T-cell (primary cell): ENCODE measurements around the gene CPPED1. TPM values are rescaled to one million over a fixed set of nuclear protein-coding genes. Genes with fewer than 3 reads are reported as not detected.

Experiments used
- ATAC-seq, 4 experiments: fragments of 200-7000 bp in 3 of 4; fragments of 150-1000 bp in 1 of 4; cut with Tn5 transposase; replicated peaks in 1 of 4; 1 replicate in 3 of 4; 2 replicates in 1 of 4; pipeline ENCODE4 v1.10.0; 2021; ENCODE audit warnings: moderate library complexity in 3 of 4, mild to moderate bottlenecking in 2 of 4, moderate number of reproducible peaks in 1 of 4
- CTCF ChIA-PET, 2 donors: fragments of 300-600 bp; sonication (Branson Sonifier 250); formaldehyde crosslinking; loops; one replicate each; lab custom pipeline; 2022; ENCODE audit warnings: antibody characterized with exemption in 2 of 2; lab: Charles Lee
- POLR2A ChIA-PET, 2 donors: fragments of 300-600 bp; sonication (Branson Sonifier 250); formaldehyde crosslinking; loops; one replicate each; lab custom pipeline; 2022; ENCODE audit warnings: antibody characterized with exemption in 2 of 2; lab: Charles Lee
- DNase-seq, 35 experiments: peaks; one replicate each; pipeline versions ENCODE4 v3.0.0 to v3.0.0-alpha.2; 2013 to 2023
- H3K27ac ChIP-seq: one replicate; pipeline ENCODE4 v1.5.1; 2013; ENCODE audit warnings: low read length
- H3K27me3 ChIP-seq, 2 experiments: replicated peaks in 1 of 2; 1 replicate in 1 of 2; 2 replicates in 1 of 2; pipeline versions ENCODE4 v1.6.1 to v1.7.0; 2013; ENCODE audit warnings: low read length in 1 of 2, mixed read lengths in 1 of 2; ENCODE audit not compliant: control insufficient read depth in 2 of 2, insufficient read depth in 2 of 2; ENCODE audit errors: extremely low read depth in 1 of 2
- H3K36me3 ChIP-seq, 2 donors: 1 replicate in 1 of 2; 2 replicates in 1 of 2; pipeline versions ENCODE4 v1.6.1 to v1.7.0; 2013; ENCODE audit warnings: low read length in 1 of 2; ENCODE audit not compliant: control insufficient read depth in 2 of 2, insufficient read depth in 1 of 2; ENCODE audit errors: extremely low read depth in 1 of 2
- H3K4me1 ChIP-seq, 2 experiments: 1 replicate in 1 of 2; 2 replicates in 1 of 2; pipeline versions ENCODE4 v1.6.1 to v1.7.0; 2013; ENCODE audit warnings: low read length in 2 of 2, mixed read lengths in 1 of 2; ENCODE audit not compliant: insufficient read depth in 2 of 2, control insufficient read depth in 1 of 2; ENCODE audit errors: extremely low read depth in 1 of 2
- H3K4me3 ChIP-seq, 2 donors: 1 replicate in 1 of 2; 2 replicates in 1 of 2; pipeline versions ENCODE4 v1.5.1 to v1.7.0; 2013; ENCODE audit warnings: mild to moderate bottlenecking in 2 of 2, low read length in 1 of 2, moderate library complexity in 1 of 2; ENCODE audit not compliant: control insufficient read depth in 1 of 2; ENCODE audit errors: extremely low read depth in 1 of 2
- H3K9me3 ChIP-seq: 2 replicates; pipeline ENCODE4 v1.7.0; 2013
- H3K27ac Mint-ChIP-seq, 2 donors: one replicate each; pipeline ENCODE4 v1.8.0; 2020 to 2021; ENCODE audit warnings: mild to moderate bottlenecking in 2 of 2, mixed read lengths in 2 of 2
- H3K27me3 Mint-ChIP-seq, 2 donors: one replicate each; pipeline ENCODE4 v1.8.0; 2021 to 2022; ENCODE audit warnings: mixed read lengths in 2 of 2
- H3K36me3 Mint-ChIP-seq: one replicate; pipeline ENCODE4 v1.8.0; 2021; ENCODE audit warnings: mixed read lengths
- H3K4me1 Mint-ChIP-seq, 3 donors: one replicate each; pipeline ENCODE4 v1.8.0; 2020 to 2022; ENCODE audit warnings: mixed read lengths in 3 of 3, mild to moderate bottlenecking in 1 of 3
- H3K4me3 Mint-ChIP-seq, 3 donors: one replicate each; pipeline ENCODE4 v1.8.0; 2020 to 2022; ENCODE audit warnings: mild to moderate bottlenecking in 3 of 3, mixed read lengths in 3 of 3, moderate library complexity in 3 of 3
- H3K9me3 Mint-ChIP-seq, 3 donors: one replicate each; pipeline ENCODE4 v1.8.0; 2020 to 2022; ENCODE audit warnings: mixed read lengths in 3 of 3
- WGBS: methylation state at CpG from one replicate; pipeline ENCODE4 v1.1.5; 2013; ENCODE audit warnings: missing lambda C conversion rate; ENCODE audit not compliant: insufficient coverage; 5-methylcytosine and 5-hydroxymethylcytosine counted together
- total RNA-seq, 35 experiments: library from RNA in 6 of 35; stranded (reverse) in 6 of 35; fragments of 120-200 nt in 1 of 35; gene quantifications; one replicate each; pipeline versions ENCODE4 v1.2.1 to v1.2.4 and lab custom pipeline; 2013 to 2026

Gene CPPED1
- total RNA-seq, 5 donors from 2014 or later (not counting 1 experiment from before 2014, with no cell fraction given), result 2.9 to 9.2 (median 7.5) TPM

DNA sequence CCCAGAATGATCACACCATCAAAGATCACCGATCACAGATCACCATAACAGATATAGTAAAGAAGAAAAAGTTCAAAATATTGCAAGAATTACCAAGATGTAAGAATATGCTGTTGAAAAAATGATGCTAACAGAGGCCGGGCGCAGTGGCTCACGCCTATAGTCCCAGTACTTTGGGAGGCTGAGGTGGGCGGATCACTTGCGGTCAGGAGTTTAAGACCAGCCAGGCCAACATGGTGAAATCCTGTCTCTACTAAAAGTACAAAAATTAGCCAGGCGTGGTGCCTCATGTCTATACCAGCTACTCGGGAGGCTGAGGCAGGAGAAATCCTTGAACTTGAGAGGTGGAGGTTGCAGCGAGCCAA lies 53.2 kb downstream of the CPPED1 start:
- Mint-ChIP-seq H3K9me3 (peaks cover 0 to 3% (median 1%) of the 10 kb centered on the region in 3 donors), H3K4me1 (peaks cover 11 to 15% (median 15%) of the 10 kb centered on the region in 3 donors), H3K36me3 (peaks cover 13% of the 10 kb centered on the region), H3K27ac (peak overlapping the region in 1 of 2 donors; percentile 16), H3K27me3 (no peaks in the 10 kb centered on the region), H3K4me3 (peak overlapping the region in 1 of 3 donors; percentile 36)
- CTCF ChIA-PET, result no interaction called here
- 80% methylated on average over 1 of the region's 9 CpGs for WGBS
- no peak overlapping the region for H3K4me3 ChIP-seq
- POLR2A ChIA-PET, result no interaction called here
- H3K9me3 ChIP-seq, result no peaks in the 10 kb centered on the region
- H3K27ac ChIP-seq, result no peak overlapping the region
- ATAC-seq (no peak), DNase-seq (no peak)
- H3K36me3 ChIP-seq, result no peaks in the 10 kb centered on the region
- peaks cover 0 to 6% of the 10 kb centered on the region in 2 experiments for H3K4me1 ChIP-seq
- H3K27me3 ChIP-seq, result no peaks in the 10 kb centered on the region

DNA sequence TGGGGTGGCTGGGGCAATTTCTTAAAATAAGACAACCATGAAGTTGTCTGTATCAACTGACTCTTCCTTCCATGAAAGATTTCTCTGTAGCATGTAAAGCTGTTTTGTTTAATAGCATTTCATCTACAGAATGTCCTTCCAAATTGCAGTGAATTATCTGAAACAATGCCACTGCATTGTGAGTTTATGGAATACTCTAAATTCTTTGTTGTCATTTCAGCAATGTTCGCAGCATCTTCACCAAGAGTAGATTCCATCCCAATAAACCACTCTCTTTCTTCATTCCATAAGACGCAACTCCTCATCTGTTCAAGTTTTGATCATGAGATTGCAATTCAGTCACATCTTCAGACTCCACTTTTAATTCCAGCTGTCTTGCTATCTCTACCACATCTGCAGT lies 54.6 kb downstream of the CPPED1 start:
- Mint-ChIP-seq H3K36me3 (peaks cover 24% of the 10 kb centered on the region), H3K27ac (no peak overlapping the region), H3K4me1 (peaks cover 11 to 15% (median 15%) of the 10 kb centered on the region in 3 donors), H3K4me3 (no peak overlapping the region), H3K27me3 (no peaks in the 10 kb centered on the region), H3K9me3 (peaks cover 7 to 16% (median 11%) of the 10 kb centered on the region in 3 donors)
- no peaks in the 10 kb centered on the region for H3K27me3 ChIP-seq
- CTCF ChIA-PET, result no interaction called here
- DNase-seq (no peak), ATAC-seq (no peak)
- H3K4me1 ChIP-seq, result peaks cover 0 to 6% of the 10 kb centered on the region in 2 experiments
- POLR2A ChIA-PET, result interaction anchor here in 1 of 2 donors (0.6 kb wide), 1 partner anchor 60 kb away, joined by 6 read pairs; no protein-coding TSS in a partner anchor
- WGBS, result 97% methylated on average over 2 of the region's 2 CpGs
- H3K4me3 ChIP-seq, result no peak overlapping the region
- H3K27ac ChIP-seq, result no peak overlapping the region
- no peaks in the 10 kb centered on the region for H3K9me3 ChIP-seq
- no peaks in the 10 kb centered on the region for H3K36me3 ChIP-seq

DNA sequence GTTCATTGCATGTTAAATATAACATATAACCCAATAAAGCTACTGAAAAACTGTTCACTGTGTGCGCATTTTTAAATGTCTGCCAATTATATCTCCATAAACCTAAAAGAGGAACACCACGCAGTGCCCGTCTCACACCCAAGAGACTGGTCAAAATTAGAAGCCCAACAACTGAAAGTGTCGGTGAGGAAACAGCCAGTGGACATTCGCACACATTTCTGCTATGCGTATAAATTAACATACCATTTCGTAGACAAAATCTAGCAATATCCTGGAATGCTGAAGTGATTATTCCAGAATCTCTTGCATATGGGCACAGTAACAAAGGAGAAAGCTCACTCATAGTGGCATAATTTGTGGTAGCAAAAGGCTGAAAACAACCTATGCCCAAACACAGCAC lies 55.9 kb downstream of the CPPED1 start:
- Mint-ChIP-seq H3K4me3 (no peak overlapping the region), H3K27me3 (no peaks in the 10 kb centered on the region), H3K27ac (no peak overlapping the region), H3K36me3 (peaks cover 29% of the 10 kb centered on the region), H3K4me1 (peaks cover 11 to 15% (median 15%) of the 10 kb centered on the region in 3 donors), H3K9me3 (peaks cover 7 to 21% (median 11%) of the 10 kb centered on the region in 3 donors)
- peaks cover 0 to 6% of the 10 kb centered on the region in 2 experiments for H3K4me1 ChIP-seq
- 100% methylated on average over 2 of the region's 7 CpGs for WGBS
- DNase-seq (no peak), ATAC-seq (no peak)
- H3K36me3 ChIP-seq, result no peaks in the 10 kb centered on the region
- no peaks in the 10 kb centered on the region for H3K27me3 ChIP-seq
- ChIA-PET CTCF (no interaction called here), POLR2A (no interaction called here)
- H3K9me3 ChIP-seq, result no peaks in the 10 kb centered on the region
- no peak overlapping the region for H3K27ac ChIP-seq
- H3K4me3 ChIP-seq, result no peak overlapping the region

DNA sequence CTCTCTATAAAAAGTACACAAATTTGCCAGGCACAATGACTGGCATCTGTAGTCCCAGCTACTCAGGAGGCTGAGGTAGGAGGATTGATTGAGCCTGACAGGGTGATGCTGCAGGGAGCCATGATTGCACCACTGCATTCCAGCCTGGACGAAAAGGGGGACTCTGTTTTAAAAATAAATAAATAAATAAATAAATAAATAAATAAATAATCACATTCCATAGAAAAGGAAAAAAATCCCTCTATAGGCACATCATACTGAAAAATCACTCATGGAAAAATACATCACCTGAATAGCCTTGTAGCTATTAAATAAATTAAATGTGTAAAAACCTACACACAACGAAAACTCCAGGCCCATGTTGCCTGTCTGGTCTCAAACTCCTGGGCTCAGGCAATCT lies 56.4 kb downstream of the CPPED1 start:
- Mint-ChIP-seq H3K27ac (no peak overlapping the region), H3K36me3 (peaks cover 32% of the 10 kb centered on the region), H3K4me1 (peaks cover 11 to 15% (median 15%) of the 10 kb centered on the region in 3 donors), H3K27me3 (no peaks in the 10 kb centered on the region), H3K9me3 (peaks cover 7 to 21% (median 11%) of the 10 kb centered on the region in 3 donors), H3K4me3 (no peak overlapping the region)
- no peaks in the 10 kb centered on the region for H3K9me3 ChIP-seq
- peaks cover 0 to 6% of the 10 kb centered on the region in 2 experiments for H3K4me1 ChIP-seq
- H3K36me3 ChIP-seq, result no peaks in the 10 kb centered on the region
- no peak overlapping the region for H3K4me3 ChIP-seq
- DNase-seq, result no peak
- ChIA-PET POLR2A (no interaction called here), CTCF (no interaction called here)
- ATAC-seq, result no peak
- no CpG with 5 or more reads among the region's 2 CpGs for WGBS
- no peak overlapping the region for H3K27ac ChIP-seq
- no peaks in the 10 kb centered on the region for H3K27me3 ChIP-seq

DNA sequence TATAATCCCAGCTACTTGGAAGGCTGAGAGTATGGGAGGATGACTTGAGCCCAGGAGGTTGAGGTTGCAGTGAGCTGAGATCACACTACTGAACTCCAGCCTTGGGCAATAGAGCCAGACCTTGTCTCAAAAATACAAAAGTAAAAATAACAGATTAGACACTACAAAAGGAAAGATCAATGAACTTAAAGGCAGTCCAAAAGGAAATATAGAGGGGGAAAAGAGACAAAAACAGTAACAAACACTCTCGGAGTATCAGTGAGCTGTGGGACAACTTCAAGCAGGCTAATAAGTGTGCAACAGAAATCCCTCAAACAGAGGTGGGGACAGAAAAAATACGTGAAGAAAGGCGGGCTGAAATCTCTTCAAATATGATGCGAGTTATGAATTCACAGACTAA lies 58.8 kb downstream of the CPPED1 start:
- Histone ChIP-seq H3K9me3 (no peaks in the 10 kb centered on the region), H3K27ac (no peak overlapping the region), H3K36me3 (peaks cover 0 to under 1% of the 10 kb centered on the region in 2 donors), H3K4me3 (no peak overlapping the region), H3K27me3 (no peaks in the 10 kb centered on the region), H3K4me1 (peaks cover 0 to 3% of the 10 kb centered on the region in 2 experiments)
- no peaks in the 10 kb centered on the region for H3K27me3 Mint-ChIP-seq
- H3K27ac Mint-ChIP-seq, result no peak overlapping the region
- ChIA-PET POLR2A (no interaction called here), CTCF (no interaction called here)
- WGBS, result 100% methylated on average over 1 of the region's 4 CpGs
- ATAC-seq (no peak), DNase-seq (no peak)
- peaks cover 7 to 22% (median 11%) of the 10 kb centered on the region in 3 donors for H3K9me3 Mint-ChIP-seq
- H3K4me1 Mint-ChIP-seq, result peaks cover 6 to 9% (median 7%) of the 10 kb centered on the region in 3 donors
- no peak overlapping the region for H3K4me3 Mint-ChIP-seq
- H3K36me3 Mint-ChIP-seq, result peaks cover 43% of the 10 kb centered on the region

DNA sequence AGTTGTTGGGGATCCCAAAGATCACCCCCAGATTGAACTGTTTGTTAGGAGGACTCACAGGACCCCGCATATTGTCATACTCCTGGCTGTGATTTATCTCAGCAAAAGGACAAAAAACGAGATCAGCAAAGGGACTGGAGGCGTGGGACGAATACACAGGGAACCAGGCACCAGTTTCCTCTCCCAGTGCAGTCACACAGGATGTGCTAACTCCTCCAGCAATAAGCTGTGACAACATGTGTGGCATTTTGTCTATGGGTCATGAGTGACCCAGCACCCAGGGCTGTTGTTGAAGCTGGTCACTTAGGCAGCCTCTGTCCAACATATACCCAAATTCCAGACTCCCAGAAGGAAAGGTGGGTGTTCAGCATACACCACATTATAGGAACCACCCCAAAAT lies 60.9 kb downstream of the CPPED1 start:
- Mint-ChIP-seq H3K4me1 (no peaks in the 10 kb centered on the region), H3K27me3 (no peaks in the 10 kb centered on the region), H3K36me3 (peaks cover 56% of the 10 kb centered on the region), H3K4me3 (no peak overlapping the region), H3K9me3 (peaks cover 9 to 25% (median 14%) of the 10 kb centered on the region in 3 donors), H3K27ac (no peak overlapping the region)
- ChIA-PET CTCF (no interaction called here), POLR2A (no interaction called here)
- DNase-seq (no peak), ATAC-seq (no peak)
- H3K27ac ChIP-seq, result no peak overlapping the region
- no peaks in the 10 kb centered on the region for H3K4me1 ChIP-seq
- H3K9me3 ChIP-seq, result no peaks in the 10 kb centered on the region
- peaks cover 0 to 4% of the 10 kb centered on the region in 2 donors for H3K36me3 ChIP-seq
- 61% methylated on average over 4 of the region's 4 CpGs for WGBS
- no peaks in the 10 kb centered on the region for H3K27me3 ChIP-seq
- H3K4me3 ChIP-seq, result no peak overlapping the region
